Measurements from ENCODE around the gene PNMA6E.

DNA sequence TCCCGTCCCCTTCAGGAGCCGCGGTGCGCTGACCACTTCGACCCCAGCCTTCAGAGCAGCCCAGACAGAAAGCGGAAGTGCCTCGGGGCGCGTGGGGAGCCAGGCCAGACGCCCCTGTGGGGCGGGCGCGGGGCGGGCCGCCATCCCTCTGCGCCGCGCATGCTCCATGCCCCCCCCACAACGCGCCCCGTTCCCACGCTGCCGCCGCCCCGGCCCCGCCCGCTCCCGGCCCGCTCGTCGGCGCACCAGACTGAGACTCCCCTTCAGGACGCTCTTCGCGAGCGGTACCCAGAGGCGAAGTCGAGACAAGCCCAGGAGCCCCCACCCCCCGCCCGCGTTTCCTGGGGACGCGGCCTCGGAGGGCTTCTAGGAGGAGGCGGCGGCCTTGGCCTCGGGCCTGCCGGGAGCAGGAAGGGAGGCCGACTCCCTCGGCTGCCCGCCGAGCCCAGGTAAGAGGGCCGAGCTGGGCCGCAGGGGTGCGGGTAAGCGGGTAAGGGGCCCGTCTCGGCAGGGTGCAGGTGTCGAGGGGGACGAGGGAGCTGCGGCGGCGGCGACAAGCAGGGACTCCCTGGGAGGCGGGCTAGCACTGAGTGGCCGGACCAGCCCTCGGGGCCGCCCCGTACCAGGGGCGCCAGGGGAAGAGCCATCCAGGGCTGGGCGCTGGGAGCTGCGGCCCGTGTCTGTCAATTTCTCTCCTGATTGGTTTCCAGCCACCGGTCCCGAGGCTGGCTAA lies 10.3 kb upstream of the PNMA6E start, which contains the start of gene ZFP92:
- no peak for TF ChIP-seq GATA2 (IDR thresholded peaks at IDR 0.05; ENCODE audit: low read depth, low read length)
- TF ChIP-seq GATA3 (IDR thresholded peaks at IDR 0.05; ENCODE audit: low read depth, low read length), result no peak

All from SH-SY5Y (cell line).